ENCODE results near the gene TAS2R50.
"Not testable (repeated sequence)": the region's sequence is repeated elsewhere in the genome, so short reads cannot be mapped to it uniquely, and the experiment has no call there.

Gene TAS2R50, protein sequence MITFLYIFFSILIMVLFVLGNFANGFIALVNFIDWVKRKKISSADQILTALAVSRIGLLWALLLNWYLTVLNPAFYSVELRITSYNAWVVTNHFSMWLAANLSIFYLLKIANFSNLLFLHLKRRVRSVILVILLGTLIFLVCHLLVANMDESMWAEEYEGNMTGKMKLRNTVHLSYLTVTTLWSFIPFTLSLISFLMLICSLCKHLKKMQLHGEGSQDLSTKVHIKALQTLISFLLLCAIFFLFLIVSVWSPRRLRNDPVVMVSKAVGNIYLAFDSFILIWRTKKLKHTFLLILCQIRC

DNA sequence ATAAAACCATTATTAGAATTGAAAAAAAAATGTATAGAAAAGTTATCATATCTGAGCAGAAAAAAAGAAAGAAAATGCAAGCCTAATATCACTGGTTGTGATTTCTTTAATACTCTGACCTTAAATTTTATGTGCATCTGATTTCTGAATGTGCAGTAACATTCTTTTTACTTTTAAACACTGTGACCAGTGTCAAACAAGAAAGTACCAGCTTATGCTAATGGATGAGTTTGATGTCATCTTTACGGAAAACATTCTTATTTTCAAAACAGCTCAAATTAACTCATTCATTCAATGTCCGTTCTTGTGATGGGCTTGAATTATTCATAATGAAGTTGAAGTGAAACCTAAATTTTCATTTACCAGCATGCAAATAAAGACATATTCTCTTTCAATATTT is at the start of gene TAS2R50:
Gene TAS2R50, minus strand, starts transcription at position 101 of the 400 bp plus-strand sequence. Its CDS starts 52 bp downstream, at position 49.
- DNase-seq = no peak

DNA sequence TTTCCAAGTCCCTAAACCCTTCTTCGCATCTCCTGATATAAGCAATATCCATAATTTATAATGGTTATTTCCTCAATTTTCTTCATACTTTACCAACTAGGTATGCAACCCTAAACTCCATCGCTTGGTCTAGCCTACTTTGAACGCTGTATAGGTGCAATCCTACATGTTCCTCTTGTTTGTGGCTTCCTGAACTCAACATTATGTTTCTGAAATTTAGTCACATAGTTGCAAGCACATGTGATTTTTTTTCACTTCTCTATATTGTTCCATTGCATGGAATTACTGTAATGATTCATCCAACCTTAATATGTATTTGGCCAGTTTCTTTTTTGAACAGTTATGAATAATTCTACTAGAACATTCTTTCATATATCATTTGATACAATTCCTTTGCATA is 47.2 kb upstream of the TAS2R50 start:
- DNase-seq = not testable (repeated sequence)

DNA sequence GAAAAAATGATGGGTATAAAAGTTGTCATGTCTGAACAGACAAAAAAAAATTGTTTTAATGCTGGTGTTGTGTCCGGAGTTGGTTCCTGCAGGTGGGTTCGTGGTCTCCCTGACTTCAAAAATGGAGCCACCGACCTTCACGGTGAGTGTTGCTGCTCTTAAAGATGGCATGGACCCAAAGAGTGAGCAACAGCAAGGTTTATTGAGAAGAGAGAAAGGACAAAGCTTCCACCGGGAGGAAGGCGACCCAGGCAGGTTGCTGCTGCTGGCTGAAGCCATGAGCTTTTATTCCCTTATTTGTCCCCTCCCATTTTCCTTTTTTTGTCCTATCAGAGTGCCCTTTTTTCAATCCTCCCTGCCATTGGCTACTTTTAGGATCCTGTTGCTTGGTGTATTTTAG is 44.6 kb upstream of the TAS2R50 start, which contains the start of gene TAS2R31:
Gene TAS2R31, minus strand, starts transcription at position 101 of the 400 bp plus-strand sequence. Its CDS starts 72 bp downstream, at position 29.
- DNase-seq = no peak

DNA sequence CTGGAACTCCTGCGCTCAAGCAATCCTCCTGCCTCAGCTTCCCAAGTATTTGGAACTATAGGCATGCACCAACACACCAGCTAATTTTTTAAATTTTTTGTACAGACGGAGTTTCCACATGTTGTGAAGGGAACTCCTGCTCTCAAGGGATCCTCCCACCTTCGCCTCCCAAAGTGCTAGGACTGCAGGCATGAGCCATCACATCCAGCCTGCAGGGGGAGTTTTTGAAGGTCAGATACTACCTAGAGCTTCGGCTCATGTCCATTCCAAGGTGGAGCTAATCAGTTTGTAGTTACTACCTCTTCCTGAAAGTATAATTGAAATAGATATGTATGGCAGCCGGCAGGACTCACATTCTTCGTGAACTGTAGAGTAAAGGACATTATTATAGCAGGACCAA is 39.4 kb upstream of the TAS2R50 start:
- DNase-seq = no peak

DNA sequence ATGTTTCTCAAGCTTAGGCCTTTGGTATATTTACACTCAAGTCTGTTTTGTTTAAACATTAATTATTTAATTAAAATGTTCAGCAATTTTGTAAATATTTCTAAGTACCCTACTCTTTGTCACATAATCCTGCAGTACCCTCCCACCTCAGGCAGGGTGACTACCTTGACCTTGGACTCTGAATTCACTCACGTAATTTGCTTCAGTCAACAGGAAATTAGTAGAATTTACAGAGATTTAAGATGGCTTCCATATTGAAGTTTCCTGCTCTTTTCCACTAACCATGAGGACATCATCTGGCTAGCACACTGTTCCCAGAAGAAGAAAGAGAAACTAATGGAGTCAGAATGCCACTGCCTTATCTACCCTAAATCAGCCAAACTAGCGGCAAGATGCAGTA is 36.7 kb upstream of the TAS2R50 start:
- no peak for DNase-seq

DNA sequence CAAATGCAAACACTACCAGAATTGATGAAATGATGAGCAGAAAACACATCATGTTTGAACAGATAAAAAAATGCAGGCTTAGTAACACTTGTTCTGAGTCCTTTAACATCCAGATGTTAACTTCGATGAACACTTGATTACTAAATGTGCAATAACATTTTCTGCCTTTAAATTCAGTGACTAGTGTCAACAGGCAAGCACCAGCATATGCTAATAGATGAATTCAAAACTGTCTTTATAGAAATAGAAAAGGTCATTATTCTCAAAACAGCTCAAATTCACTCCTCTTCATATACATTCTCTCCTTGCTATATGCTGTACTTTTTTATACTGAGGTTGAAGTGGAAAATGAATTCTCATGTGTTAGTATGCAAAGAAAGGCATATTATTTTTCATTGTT is 35.8 kb upstream of the TAS2R50 start, which contains the start of gene TAS2R19:
Gene TAS2R19, minus strand, starts transcription at position 101 of the 400 bp plus-strand sequence. Its CDS starts 49 bp downstream, at position 52.
- DNase-seq = no peak

DNA sequence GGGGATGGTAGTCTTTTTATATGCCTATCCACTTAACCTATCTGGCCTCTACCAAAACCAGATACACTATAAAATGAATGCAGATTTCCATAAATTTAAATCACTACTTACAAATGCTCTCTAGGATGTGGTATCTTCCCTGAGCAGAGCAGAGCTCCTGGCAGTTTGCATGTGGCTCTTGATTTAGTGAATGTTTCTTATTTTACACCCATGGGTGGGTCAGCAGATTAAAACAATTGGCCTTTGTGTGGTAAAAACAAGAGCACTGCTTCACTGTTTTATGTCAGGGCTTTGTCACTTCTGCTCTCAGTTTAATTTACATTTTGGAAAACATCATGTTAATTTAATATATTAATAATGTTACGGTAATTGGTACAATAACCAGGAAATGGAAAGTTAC is 30.2 kb upstream of the TAS2R50 start:
- DNase-seq = no peak

DNA sequence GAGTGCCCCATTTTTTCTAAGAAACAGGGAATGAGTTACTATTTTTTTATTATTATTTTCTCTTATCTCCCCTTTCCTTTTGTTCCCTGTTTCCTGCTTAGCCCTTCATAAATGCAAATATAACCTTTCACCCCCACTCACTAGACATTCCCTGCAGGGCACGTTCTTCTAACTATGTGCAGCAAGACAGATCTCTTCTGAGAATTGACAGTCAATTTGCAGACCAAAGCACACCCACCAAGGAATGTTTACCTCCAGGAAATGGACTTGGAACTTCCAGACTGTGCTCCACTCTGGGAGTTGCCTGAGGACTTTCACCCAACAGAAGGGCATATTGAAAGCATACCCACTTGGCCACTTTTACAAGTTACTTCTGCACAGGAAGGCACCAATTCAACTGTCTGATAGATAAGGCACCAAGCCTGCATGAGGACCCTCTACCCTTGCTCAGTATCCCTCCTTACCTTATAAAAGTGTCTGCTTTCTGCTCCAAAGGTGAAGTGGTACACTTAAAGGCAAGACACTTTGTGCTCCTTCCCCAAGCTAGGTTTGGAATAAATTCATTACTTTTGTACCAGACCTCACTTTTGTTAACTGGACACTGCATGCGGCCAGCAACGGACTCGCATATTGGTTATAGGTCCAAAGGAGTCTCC is 29.2 kb upstream of the TAS2R50 start:
- no peak for DNase-seq

DNA sequence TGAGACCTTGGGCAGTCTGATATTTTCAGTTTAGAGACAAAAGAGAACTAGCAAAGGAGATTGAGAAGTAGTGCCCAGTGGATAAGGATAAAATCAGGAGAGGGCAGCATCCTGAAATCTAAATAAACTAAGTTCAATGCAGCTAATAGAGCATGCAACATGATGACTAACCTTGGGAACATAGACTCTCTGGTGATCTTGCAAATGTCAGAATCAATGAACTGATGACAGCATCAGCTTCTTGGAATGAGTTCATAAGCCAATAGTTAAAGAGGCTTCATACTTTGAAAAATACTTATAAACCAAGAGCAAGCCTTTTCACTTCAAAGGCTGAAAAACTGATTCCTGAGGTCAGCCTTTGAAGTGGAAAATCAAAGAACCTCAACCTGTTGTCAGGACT is 27.5 kb upstream of the TAS2R50 start:
- DNase-seq = no peak

DNA sequence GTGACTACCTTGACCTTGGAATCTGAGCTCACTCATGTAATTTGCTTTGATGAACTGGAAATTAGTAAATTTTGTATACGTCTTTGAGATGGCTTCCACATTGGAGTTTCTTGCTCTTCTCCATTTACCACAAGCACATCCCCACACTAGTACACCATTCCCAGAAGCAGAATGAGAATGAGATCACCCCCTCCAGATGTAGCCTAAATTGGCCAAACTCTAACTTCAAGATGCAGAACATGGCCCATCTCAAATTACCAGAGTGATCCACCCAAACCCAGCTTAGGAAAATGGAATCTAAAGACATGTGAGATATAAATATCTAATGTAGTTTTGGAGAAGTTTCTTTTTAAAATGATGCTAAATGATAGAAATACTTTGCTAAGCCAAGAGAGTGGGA is 20.9 kb upstream of the TAS2R50 start:
- DNase-seq = no peak

DNA sequence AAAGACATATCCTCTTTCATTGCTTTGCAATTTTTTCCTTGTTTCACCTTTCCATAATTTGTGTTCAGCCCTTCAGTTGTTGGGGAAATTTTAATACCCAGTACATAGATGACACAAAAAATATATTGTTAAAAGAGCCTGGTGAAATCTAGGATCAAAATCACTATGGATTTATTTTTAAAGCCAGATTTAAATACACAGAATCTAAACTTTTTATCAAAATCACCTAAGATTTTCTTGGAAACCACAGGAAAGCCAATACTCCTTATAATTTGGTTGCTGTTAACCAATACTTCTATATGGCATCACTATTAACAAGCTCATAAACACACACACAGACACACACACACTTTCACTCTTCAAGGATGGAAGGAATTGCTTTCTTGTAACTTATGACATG is 11.5 kb upstream of the TAS2R50 start, which contains the start of gene TAS2R20:
Gene TAS2R20, minus strand, starts transcription at position 101 of the 400 bp plus-strand sequence. CDS start 429 bp downstream, outside the sequence.
- DNase-seq = no peak

DNA sequence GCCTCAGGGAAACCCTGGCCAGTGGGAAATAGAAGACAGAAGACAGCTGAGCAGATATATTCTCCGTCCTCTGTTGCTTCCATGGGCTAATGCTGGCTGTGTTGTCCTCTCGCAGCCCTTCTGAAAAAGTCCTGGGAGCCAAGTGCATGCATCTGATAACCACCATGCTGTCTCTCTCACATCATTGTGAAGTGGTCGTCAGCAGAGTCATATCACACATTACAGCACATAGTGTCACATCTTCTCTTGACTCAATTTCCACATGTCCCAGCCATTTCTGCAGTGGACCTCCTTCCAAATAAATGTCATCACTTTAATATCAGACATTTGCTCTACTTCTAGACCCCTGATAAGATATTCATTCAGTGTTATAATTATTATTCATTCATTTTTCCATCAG is 7.6 kb upstream of the TAS2R50 start:
- DNase-seq = no peak

DNA sequence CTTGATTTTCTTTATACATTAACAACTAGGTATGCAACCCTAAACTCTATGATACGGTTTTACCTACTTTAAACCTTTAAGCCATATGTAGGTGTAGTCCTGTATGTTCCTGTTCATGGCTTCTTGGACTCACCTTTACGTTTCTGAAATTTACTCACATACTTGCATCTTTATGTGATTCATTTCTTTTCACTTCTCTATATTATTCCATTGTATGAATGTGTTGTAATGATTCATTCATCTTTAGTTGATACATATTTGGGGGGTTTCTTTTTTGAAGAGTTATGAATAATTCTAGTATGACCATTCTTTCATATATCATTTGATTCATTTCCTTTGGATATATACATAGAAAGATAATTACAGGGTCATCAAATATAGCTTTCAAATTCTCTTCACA is 2.4 kb upstream of the TAS2R50 start:
- DNase-seq = no peak

DNA sequence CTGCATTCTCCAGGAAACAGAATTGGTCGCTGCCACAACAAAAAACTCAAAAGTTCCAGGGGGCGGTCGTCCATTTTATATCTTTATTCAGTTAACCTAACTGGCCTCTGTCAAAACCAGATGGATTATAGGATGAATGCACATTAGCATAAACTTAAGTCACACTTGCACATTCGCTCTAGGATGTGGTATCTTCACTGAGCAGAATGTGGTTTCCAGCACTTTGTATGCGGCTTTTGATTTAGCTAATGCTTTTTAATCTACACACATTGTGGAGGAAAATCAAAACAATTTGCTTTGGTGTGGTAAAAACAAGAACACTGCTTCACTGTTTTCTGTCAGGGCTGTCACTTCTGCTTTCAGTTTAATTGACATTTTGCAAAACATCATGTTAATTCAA is 4.5 kb downstream of the TAS2R50 start:
- DNase-seq = no peak

DNA sequence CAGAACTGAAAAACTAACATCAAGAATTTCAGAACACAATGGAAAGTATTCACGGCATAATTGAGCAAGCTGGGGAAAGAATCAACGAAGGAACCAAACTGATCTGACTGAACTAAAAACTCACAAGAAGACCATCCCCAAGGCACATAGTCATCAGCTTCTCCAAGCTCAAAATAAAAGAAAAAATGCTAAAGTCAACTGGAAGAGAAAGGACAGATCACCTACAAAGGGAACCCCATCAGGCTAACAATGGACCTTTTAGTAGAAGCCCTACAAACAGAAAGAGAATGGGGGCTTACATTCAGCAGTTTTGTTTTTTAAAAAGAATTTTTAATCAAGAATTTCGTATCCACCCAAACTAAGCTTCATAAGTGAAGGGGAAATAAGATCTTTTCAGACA is 11.7 kb downstream of the TAS2R50 start:
- DNase-seq = no peak

DNA sequence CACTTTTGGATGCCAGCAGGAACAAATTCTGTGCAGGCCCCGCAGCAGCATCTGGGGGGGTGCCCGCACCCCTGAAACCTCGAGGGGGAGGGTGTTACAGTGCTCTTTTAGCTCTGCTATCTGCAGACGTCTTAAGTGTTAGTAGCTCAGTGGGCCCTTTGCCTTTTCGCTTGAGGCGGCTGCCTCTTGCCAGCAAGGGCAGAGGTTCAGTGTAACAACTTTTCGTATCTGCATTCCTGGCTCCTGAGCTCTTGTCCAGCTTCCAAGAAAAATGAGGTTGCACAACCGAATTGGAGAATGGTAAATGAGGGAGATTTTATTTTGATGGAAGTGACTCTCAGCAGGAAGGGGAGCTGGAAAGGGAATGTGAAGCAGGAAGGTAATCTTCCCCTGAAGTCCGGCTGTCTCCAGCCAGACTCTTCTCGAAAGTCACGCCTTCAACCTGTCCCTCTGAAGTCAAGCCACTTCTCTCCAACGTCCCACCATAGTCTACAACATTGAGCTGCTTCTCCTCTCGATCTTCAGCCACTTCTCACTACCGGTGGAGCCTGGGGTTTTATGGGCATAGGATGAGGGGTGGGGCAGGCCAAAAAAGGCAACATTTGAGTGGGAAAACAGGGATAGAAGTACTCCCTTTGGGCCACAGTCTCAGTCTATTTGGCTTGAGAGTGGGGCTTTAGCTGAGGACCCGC is 17.8 kb downstream of the TAS2R50 start:
- DNase-seq = no peak

DNA sequence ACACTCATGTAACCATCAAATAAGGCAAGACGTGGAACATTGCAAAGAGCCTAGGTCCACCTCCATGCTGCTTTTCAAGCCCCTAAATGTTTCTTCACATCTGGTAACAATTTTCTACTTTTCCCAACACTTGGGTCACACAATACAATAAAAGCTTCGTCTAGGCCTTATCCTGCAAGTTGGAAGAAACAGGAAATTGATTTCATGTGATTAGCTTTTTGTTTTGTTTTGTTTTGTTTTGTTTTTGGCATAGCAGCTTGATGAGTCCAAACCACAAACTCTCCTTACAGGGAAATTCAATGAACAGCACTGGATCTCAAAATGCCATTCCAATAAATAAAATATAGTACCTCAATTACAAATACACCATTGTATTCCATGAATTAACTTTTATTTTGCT is 19.3 kb downstream of the TAS2R50 start:
- no peak for DNase-seq

DNA sequence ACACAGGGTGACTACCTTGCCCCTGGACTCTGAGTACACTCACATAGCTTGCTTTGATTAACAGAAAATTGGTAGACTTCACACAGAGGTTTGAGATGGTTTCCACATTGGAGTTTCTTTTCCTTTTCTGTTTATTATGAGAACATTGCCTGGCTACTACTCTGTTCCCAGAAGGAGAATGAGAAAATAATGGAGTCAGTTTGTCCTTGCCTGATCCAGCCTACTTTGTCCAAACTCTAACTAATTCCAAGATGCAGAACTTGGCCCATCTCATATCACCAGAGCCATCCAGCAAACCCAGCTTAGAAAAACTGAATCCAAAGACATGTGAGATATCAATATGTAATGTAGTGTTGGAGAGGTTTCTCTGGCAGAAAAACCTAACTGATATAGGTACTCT is 20.4 kb downstream of the TAS2R50 start:
- DNase-seq = no peak

DNA sequence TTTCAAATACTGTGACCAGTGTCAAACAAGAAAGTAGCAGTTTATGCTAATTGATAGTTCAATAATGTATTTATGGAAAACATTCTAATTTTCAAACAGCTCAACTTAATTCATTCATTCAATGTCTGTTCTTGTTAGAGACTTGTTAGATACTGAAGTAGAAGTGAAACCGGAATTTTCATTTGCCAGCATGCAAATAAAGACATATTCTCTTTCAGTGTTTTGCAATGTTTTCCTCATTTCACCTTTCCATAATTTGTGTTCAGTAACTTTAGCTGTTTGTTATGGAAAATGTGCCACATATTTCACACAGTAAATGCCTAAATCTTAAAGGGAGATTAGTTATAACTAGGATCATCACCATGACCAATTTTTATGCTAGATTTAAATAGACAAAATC is 21.2 kb downstream of the TAS2R50 start:
- DNase-seq = no peak

DNA sequence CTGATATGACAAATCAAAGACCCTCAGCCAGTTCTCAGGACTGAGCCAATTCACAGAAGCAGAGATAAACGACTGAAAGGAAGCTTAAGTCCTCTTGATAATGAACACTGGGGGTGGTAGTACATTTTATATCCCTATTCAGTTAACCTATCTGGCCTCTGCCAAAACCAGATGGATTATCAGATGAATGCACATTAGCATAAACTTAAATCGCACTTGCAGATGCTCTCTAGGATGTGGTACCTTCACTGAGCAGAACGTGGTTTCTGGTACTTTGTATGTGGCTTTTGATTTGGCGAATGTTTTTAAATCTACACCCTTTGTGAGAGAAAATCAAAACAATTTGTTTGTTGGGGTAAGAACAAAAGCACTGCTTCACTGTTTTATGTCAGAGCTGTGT is 26.5 kb downstream of the TAS2R50 start:
- DNase-seq = no peak

DNA sequence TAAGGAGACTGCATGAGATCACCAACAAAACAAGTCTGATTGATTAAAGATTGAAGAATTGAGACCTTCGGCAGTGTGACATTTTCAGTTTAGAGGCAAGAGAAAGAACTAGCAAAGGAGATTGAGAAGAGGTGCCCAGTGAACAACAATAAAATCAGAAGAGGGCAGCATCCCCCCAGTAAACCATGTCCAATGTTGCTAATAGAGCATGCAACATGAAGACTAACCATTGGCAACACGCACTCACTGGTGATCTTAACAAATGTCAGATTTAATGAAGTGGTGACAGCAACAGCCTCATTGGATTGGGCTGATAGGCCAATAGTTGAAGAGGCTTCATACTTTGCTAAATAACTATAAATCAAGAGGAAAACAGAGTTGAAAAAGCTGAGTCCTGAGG is 26.9 kb downstream of the TAS2R50 start:
- DNase-seq = no peak

DNA sequence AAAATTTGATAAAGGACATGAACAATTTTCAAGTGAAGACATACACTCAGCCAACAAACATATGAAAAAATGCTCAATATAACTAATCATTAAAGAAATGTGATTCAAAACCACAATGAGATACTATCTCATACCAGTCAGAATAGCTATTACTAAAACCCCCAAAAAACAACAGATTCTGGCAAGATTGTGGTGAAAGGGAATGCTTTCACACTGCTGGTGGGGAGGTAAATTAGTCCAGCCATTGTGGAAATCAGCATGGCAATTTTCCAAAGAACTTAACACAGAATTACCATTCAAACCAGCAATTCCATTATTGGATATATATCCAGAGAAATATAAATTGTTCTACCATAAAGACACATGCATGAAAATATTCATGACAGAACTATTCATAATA is 29.0 kb downstream of the TAS2R50 start:
- no peak for DNase-seq

DNA sequence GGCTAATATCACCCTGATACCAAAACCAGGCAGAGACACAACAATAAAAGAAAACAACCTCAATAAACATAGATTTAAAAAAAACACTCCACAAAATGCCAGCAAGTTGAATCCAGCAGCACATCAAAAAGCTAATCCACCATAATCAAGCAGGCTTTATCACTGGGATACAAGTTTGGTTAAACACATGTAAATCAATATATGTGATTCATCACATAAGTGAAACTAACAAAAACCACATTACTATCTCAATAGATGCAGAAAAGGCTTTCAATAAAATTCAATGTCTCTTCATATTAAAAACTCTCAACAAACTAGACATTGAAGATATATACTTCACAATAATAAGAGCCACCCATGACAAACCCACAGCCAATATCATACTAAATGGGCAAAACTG is 30.6 kb downstream of the TAS2R50 start:
- no peak for DNase-seq

DNA sequence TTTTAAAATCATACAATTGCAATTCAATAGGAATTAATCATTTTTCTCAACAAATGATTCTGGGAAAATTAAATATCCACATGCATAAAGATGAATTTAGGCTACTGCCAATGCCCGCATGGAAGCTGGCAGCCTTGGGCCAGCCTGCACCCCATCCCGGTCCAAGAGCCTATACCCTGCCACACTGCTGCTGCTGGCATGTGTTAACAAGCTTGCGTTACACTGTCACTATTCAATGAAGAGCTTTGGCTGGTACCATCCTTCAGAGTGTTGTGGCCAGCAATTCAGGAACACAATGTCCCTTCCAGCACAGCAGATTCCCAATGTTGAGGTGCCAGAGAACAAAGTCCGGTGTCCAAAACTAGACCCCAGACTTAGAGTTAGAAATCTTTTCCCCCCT is 34.1 kb downstream of the TAS2R50 start:
- no peak for DNase-seq
